NCI-H1048 (cell line): ENCODE data around the gene TRDN.
A peak's percentile ranks its signal among the peaks of the same experiment; 100 is the strongest.
"Not testable (repeated sequence)": the region's sequence is repeated elsewhere in the genome, so short reads cannot be mapped to it uniquely, and the experiment has no call there.

Experiments used
- DNase-seq: peaks from one replicate; lab custom pipeline; 2025; lab: John Stamatoyannopoulos, UW

Gene TRDN

GRCh38 chr6:123507582-123507981 is 129.2 kb downstream of the TRDN start:
- no peak for DNase-seq

DNA sequence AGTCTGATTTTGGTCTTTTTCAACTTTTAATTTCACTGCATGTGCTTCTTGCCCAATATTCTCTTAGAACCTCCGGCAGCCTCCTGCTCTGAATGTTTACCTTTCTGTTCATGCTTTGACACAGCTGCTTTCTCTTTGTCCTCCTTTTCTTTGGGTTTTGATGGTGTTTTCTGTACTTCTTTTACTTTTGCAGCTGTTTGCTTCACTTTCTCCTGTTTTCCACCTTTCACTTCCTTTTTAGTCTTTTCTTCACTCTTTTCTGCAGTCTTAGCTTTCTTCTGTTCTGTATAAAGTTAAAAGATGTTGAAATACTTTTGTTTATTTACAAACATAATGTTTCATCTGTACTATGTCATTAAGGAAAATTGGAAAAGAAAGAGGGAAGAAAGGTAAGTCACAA is 133.1 kb downstream of the TRDN start:
- DNase-seq: no peak

DNA sequence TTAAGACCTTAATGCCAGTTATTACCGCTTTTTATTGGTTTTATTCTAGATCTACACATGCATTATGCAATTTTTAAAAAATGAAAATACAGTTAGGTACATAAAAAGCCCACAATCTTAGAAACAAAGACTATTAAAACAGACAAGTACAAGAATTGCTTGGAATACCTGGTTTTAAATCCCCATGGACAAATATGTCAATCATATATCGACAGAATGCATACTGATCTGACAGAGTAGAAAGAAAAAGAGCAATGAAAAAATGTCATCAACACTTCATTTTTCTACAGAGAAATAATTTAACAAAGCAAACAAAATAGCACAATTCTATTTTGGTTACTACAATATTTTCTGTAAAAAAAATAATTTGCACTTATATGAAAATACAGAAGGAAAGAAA is 139.7 kb downstream of the TRDN start:
- no peak for DNase-seq

- no peak for DNase-seq
Measured at GRCh38 chr6:123489589-123489988, 147.2 kb downstream of the TRDN start.

GRCh38 chr6:123480986-123481385 is 155.8 kb downstream of the TRDN start:
- DNase-seq: no peak

GRCh38 chr6:123472025-123472702 is 164.6 kb downstream of the TRDN start:
- DNase-seq: not testable (repeated sequence)

- no peak for DNase-seq
Measured at GRCh38 chr6:123467392-123467791, 169.4 kb downstream of the TRDN start.

DNA sequence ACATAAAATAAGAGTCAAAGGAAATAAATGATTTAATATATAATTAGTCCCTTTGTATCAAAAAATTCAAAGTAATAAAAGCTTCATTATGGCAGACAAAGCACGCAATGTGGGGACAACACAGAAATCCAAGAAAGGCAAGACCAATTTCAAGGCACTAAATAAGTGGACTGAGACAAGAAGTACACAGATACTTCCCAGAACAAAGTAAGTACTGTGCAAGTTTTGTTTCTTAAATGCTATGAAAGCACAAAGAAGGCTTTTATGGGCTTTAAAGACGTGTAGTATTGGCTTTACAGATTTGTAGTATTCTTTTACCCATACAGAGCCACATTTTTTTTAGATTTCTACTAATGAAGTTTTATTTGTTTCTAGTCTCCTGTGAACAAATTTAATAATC is 174.6 kb downstream of the TRDN start:
- no peak for DNase-seq

DNA sequence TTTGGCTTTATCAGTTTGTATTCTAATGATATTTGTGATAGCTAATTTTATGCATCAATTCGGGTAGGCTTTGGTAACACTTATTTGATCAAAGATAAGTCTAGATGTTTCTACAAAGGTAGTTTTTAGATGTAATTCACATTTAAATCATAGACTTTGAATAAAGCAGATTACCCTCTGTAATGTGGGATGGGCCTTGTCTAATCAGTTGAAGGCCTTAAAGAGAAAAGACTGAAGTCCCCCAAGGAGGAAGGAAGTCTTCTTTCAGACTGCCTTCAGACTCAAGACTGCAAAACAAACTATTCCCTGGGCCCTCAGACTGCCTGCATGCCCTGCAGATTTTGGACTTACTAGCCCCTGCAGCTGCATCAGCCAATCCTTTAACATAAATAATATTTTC is 178.5 kb downstream of the TRDN start:
- DNase-seq: no peak

GRCh38 chr6:123456836-123457235 is 179.9 kb downstream of the TRDN start:
- no peak for DNase-seq

DNA sequence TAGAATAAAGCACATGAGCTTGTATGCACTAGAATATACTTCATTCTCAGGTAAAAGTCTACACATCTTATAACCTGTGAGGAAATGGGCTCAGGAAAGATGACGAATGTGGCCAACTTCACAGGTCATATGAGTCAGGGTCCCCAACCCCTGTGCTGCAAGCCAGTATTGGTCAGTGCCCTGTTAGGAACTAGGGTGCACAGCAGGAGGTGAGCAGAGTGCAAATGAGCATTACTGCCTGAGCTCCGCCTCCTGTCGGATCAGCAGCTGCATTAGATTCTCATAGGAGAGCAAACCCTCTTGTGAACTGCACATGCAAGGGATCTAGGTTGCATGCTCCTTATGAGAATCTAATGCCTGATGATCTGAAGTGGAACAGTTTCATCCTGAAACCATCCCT is 182.3 kb downstream of the TRDN start:
- DNase-seq: no peak

GRCh38 chr6:123453071-123453470 is 183.7 kb downstream of the TRDN start:
- not testable (repeated sequence) for DNase-seq

- DNase-seq: no peak
Measured at GRCh38 chr6:123448306-123448884, 188.4 kb downstream of the TRDN start.

DNA sequence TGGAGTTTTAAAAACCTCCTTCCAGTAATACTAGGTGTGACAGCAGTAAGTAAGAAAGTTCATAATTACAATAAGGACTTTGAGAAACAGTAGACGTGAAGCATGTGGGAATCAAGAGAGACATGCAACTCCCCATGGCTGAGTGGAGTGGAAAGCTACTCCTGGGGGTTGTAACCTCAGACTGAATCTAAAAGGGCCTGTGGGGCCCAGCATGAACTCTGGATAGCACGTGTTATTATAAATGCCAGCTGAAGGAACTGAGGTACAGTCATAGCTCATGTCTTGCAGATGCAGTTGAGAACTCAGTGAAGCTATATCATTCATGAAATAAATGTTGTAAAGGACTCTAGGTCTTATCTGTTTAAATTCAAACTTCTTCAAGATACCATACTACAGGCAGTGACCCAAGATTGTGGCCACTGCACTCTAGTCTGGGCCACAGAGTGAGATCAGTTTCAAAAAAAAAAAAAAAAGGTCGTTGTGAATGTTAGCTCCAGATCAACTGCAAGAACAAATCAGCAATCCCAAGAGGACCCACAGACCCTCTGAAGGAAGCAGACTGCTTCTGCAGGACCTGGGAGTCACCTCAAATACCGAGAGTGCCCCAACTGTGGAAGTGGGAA is 189.3 kb downstream of the TRDN start:
- DNase-seq: no peak

- no peak for DNase-seq
Measured at GRCh38 chr6:123439371-123439770, 197.4 kb downstream of the TRDN start.

DNA sequence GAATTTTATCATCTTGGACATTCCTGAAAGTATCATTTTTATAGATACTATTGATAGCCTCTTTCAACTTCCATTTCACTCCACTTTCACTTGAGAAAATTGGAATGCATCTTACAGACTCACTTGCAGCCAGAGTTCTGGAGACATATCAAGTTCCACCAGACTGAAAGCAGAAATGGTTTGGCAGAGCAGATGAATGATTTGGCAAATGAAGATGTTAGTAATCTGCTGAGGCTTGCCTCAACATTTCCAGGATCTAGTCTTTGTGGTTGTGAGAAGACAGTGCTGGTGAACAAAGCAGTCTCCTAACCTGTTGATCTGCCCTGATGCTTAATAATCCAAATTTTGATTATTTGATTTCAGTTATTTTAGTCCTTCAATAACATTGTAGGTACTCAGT is 202.6 kb downstream of the TRDN start:
- DNase-seq: no peak

- no peak for DNase-seq
Measured at GRCh38 chr6:123430970-123431369, 205.8 kb downstream of the TRDN start.

GRCh38 chr6:123427008-123427407 is 209.7 kb downstream of the TRDN start:
- DNase-seq: no peak

- DNase-seq: no peak
Measured at GRCh38 chr6:123423130-123423529, 213.6 kb downstream of the TRDN start.

GRCh38 chr6:123420512-123420911 is 216.2 kb downstream of the TRDN start:
- DNase-seq: no peak

- DNase-seq: no peak
Measured at GRCh38 chr6:123418071-123418470, 218.7 kb downstream of the TRDN start.

DNA sequence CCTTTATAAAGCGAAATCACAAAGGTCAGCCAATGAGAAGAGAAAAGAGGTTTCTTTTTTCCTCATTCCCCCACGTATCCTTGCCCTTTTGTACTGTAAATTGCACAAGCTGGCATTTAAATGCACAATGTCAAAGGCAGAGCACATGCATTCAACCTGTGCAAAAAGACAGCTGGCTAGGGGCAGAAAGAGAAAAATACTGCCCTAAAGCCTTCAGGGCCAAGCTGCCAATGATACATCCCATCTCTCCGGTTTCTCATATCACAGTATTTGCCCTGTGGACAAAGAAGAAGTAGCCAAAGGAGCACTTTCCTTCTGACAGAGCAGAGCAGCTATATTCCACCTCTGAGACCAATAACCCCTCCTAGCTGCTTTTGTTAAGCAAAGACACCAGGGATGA is 219.2 kb downstream of the TRDN start:
- no peak for DNase-seq

- peak; percentile 13 for DNase-seq
Measured at GRCh38 chr6:123415844-123416468, 220.8 kb downstream of the TRDN start.
